ENCODE measurements around the gene ZNHIT1.
"Not testable (repeated sequence)": the region's sequence is repeated elsewhere in the genome, so short reads cannot be mapped to it uniquely, and the experiment has no call there.

ZNHIT1 gene

GRCh38 chr7:101189109-101189508, 28.9 kb upstream of the ZNHIT1 start:
- no peak for DNase-seq

DNA sequence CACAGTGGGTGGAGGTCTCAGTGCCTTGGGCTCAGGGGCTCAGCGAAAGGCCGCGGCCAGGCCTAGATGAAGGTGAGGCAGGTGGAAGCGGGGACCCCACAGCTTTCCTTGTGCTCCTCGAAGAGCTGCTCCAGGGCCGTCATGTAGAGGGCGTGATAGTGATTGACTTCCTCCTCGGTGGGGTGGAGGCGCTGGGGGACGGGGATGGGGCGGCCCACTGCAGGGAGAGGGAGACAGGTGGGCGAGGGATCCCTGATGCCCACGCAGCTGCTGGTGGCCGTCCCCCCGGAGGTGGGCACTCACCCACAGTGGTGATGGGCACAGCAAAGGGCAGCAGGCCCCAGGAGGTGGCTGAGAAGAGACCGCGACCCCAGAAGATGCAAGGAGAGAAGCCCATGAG, 22.1 kb upstream of the ZNHIT1 start:
- DNase-seq, result no peak

- DNase-seq, result no peak
Measured at GRCh38 chr7:101197991-101198390, 20.0 kb upstream of the ZNHIT1 start.

DNA sequence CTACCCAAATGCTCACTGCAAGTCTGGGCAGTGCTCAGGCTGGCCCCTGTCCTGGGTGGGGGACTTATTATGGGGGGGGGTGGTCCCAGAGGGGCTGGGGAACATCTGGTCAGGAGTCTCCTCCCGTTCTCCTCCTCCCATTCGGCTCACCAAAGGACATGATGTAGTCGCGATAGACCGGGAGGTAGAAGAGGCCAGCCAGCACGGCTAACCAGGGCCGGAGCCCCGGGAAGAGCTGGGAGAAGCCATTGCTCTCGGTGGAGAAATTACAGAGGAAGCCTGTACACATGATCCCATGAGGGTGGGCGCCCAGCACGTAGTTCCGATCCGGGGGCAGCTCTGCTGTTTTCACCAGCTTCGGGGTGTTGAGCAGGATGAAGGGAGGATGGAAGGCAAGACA, 19.5 kb upstream of the ZNHIT1 start:
- DNase-seq, result no peak

DNA sequence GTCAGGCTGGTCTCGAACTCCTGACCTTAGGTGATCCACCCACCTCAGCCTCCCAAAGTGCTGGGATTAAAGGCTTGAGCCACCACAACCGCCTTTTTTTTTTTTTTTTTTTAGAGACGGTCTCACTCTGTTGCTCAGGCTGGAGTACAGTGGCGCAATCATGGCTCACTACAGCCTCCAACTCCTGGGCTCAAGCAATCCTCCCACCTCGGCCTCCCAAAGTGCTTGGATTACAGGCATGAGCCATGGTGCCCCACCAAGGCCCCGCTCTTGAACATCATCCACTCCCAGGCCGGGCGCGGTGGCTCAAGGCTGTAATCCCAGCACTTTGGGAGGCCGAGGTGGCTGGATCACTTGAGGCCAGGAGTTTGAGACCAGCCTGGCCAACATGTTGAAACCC, 18.4 kb upstream of the ZNHIT1 start:
- DNase-seq, result not testable (repeated sequence)

DNA sequence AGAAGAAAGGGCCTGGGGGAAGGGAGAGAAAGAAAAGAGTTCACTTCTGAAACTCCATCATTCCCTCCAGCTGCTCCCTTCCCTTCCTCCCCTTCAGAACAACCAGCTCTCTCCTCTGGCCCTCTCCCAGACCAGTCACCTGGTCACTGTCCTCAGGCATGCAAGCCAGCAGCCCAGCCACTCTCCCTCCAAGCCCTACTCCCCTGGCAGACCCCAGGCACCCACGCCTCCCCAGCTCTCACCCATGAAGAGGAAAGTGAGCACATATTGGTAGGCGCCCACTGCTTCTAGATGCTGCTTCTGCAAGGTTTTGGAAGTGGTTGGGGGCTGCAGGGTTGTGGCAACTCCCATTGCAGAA, 17.5 kb upstream of the ZNHIT1 start:
- no peak for DNase-seq

GRCh38 chr7:101200862-101201599, 16.9 kb upstream of the ZNHIT1 start, which contains the start of gene MOGAT3:
Gene MOGAT3, minus strand, starts transcription at chr7:101201036. Its CDS starts 182 bp downstream, at chr7:101200854.
- no peak for DNase-seq

DNA sequence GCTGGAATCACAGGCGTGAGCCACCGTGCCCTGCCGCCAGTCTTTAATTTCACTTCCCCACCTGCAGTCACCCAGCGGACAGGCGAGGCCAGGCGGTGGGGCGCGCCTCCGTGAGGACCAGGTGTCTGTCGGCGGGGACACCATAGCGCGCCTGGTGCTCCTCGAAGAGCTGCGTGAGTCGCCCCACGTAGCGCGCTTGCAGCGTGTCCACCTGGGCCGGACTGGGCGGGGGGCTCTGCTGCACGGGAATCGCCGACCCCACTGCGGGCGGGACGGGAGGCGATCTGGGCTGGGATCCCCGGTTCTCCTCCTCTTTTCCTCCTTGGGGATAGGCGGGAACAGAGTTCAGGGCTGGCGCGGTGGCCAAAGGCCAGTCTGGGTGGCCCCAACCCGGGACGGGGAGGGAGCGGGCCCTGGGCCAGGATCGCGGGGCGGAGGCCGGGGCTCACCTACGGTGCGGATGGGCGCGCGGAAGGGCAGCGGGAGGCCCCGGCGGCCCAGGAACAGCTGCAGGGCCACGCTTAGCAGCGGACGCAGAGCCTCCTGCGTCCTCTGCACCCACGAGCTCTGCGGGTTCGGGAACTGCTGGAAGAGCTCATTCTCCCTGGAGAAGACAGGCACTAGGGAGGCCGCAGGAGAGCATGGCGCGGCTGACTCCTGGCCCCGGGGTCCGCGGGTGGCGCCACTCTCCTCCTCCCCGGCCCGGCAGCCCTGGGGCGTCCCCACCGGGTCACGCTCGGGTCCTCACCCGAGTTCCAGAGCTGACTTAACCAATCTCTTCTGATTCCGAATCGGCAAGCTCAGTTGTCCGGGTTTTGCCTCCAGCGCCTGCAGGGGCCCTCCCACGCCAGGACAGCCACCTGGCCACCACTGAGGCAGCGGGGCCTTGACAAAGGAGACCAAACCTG, 16.0 kb upstream of the ZNHIT1 start:
- no peak for DNase-seq

GRCh38 chr7:101202603-101202918, 15.4 kb upstream of the ZNHIT1 start:
- no peak for DNase-seq

- DNase-seq, result not testable (repeated sequence)
Measured at GRCh38 chr7:101203740-101204738, 13.9 kb upstream of the ZNHIT1 start.

GRCh38 chr7:101205901-101206664, 11.9 kb upstream of the ZNHIT1 start:
- no peak for DNase-seq

DNA sequence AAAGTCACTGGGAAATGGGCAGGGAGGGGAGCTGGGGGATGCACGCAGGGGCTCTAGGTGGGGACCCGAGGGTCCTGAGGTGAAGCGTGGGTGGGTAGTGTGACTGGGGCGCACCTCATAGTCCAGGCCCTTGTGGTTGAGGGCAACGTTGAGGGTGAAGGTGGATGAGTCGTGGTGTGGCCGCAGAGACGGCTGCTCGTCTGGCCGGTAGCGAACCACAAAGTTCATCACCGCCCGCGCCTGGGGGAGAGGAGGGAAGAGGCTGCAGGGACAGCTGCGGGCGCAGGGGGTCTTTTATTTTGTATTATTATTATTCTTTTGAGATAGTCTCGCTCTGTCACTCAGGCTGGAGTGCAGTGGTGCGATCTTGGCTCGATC, 11.3 kb upstream of the ZNHIT1 start:
- no peak for DNase-seq

DNA sequence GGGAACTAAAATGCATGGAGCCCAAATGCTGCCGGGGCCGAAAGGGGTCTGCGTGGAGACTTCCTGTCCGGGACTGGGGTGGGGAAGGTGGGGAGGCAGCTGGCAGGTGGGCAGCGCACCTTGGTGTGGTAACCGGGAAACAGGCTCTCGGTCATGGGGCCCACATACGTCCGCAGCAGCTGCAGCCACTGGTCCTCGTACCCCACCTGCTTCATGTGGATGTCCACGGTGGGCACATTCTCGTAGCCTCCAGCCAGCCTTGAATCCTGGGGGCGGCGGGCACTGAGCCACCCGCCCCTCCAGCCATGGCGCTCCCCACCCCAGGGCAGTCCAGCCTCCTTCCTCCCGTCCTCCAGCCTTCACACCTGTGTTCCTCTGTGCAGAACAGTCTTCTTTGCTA, 10.5 kb upstream of the ZNHIT1 start:
- DNase-seq, result no peak

DNA sequence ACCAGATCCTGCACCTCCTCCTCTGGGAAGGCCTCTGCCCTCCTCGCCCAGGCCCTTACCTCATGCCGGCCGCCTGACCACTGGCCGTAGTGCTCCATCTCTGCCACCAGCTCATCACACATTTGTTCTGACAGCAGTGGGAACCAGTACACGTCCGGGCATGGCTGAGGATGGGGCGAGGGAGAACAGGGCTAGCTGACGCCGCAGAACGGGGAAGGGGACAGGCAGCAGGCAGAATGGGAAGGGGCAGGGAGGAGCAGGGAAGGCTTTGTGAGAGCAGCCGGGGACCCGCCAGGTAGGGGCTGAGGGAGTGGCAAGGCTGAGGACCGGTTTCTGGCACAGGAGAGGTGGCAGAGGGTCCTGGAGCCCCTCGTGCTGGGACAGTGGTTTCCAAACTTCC, 9.2 kb upstream of the ZNHIT1 start:
- DNase-seq, result no peak

DNA sequence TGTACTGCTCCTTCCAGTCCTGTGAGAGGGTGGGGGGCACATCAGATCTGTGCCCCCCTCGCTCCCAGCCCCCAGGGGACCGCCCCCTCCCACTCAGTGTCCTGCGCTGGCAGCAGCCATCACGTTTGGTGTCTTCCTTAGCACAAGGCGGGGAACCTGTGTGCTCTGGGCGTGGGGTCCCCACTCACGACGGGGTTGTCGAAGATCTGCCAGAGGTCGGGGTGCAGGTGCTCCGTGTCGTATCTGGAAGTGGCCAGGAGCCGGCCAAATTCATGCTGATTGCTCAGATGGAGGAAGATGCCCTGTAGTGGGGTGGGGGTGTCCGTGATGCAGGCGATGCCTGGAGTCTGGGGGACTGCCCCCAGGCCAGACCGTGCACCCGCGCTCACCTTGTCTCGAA, 7.8 kb upstream of the ZNHIT1 start:
- no peak for DNase-seq

- no peak for DNase-seq
Measured at GRCh38 chr7:101211501-101211900, 6.5 kb upstream of the ZNHIT1 start.

- DNase-seq, result no peak
Measured at GRCh38 chr7:101212014-101212413, 6.0 kb upstream of the ZNHIT1 start.

- no peak for DNase-seq
Measured at GRCh38 chr7:101216001-101216859, 1.7 kb upstream of the ZNHIT1 start.

DNA sequence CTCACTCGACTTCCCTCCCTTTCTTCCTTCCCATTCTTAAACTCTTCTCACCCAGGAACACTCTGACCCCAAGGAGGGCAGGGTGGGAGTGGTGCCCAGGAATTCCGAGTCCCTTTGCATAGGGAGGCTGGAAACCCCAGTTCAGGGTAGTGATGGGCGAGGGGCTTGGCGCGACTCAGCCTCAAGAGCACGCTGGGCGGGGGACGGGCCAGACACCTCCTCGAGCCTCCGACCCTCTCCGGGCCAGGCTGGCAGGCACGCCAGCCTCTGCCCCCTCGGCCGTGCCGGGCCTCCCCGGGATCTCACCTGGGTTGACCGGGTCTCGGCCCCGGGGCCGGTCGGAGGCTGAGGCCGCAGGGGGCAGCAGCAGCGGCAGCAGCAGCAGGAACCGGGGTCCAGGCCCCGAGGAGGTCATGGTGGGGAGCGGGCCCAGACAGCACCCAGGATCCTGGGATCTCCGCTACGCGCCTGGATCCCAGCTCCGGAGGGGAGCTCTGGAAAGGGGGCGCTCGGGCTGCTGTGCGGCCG, 1.0 kb upstream of the ZNHIT1 start:
- DNase-seq, result no peak

DNA sequence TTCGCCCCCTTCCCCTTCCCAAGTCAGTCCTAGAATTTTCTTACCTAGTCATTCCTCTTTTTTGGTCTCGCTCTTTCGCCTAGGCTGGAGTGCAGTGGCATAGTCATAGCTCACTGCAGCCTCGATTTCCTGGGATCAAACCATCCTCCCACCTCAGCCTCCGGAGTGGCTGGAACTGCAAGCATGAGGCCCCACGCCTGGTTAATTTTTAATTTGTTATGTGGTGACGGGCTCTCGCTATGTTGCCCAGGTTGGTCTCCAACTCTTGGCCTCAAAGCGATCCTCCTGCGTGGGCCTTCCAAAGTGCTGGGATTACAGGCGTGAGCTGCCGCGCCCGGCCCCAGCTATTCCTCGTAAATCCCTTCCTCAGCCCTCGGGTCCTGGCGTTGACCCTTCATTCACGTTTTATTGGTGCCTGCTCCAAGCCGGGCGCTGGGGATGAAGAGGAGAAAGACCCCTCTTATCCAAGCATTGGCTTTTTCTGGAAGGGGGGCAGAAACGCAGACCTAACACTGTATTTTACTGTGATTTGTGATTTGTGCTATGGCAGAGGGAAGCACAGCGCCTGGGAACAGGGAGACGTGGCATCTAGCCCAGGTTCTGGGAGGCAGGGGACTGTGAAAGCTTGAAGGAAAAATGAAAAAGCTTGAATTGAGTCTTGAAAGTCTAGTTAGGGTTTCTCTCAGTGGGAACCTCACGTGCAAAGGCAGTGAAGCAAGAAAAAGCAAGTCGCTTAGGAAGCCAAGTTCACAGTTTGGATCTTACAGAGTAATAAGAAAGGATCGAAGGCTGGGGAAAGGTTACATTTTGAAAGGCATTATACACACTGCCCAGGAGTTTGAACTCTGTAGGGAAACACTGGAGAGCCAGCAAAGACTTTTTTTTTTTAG, 516 bp downstream of the ZNHIT1 start:
- no peak for DNase-seq

Data from T1000 (cell line).